Esophagus squamous epithelium (tissue), 5 donors: Measurements from ENCODE around the gene SUOX. TPM values are rescaled to one million over a fixed set of nuclear protein-coding genes. Genes with fewer than 3 reads are reported as not detected.

ENCODE experiments used
- DNase-seq: peaks from one replicate; lab custom pipeline; 2025; lab: John Stamatoyannopoulos, UW
- H3K27ac ChIP-seq, 4 donors: fragments of 200-600 bp; sonication (generic); one replicate each; pipeline ENCODE4 v1.5.1; 2016 to 2019; ENCODE audit warnings: mild to moderate bottlenecking in 1 of 4
- H3K27me3 ChIP-seq, 4 donors: fragments of 200-600 bp; sonication (generic); 1 replicate in 3 of 4; 2 replicates in 1 of 4; pipeline versions ENCODE4 v1.5.1 to v1.6.0; 2017 to 2021; ENCODE audit warnings: antibody characterized with exemption in 1 of 4
- H3K36me3 ChIP-seq, 3 donors: fragments of 200-600 bp; sonication (generic); one replicate each; pipeline ENCODE4 v1.5.1; 2016 to 2019
- H3K4me1 ChIP-seq, 3 donors: fragments of 200-600 bp; sonication (generic); one replicate each; pipeline ENCODE4 v1.5.1; 2017 to 2019
- H3K4me3 ChIP-seq, 4 donors: fragments of 200-600 bp; sonication (generic); 1 replicate in 3 of 4; 2 replicates in 1 of 4; pipeline ENCODE4 v1.5.1; 2016 to 2019; ENCODE audit warnings: mild to moderate bottlenecking in 2 of 4, moderate library complexity in 1 of 4
- H3K9me3 ChIP-seq, 3 donors: fragments of 200-600 bp; sonication (generic); one replicate each; pipeline ENCODE4 v1.5.1; 2016 to 2019
- POLR2A ChIP-seq, 4 donors: fragments of 450-650 bp; IDR thresholded peaks; one replicate each; pipeline ENCODE4 v1.6.1; 2017; ENCODE audit warnings: antibody characterized with exemption in 4 of 4, mild to moderate bottlenecking in 4 of 4, moderate library complexity in 3 of 4
- WGBS, 2 donors: methylation state at CpG; one replicate each; pipeline ENCODE4 v1.1.5; 2018; 5-methylcytosine and 5-hydroxymethylcytosine counted together
- intact Hi-C: fragments of 100-400 bp; cut with DNase I; formaldehyde crosslinking; loops from one replicate; pipeline ENCODE4 v1.15.0; 2022
- total RNA-seq, 4 donors: library from RNA; depleted of rRNA; stranded (reverse); fragments of >200 nt; gene quantifications; one replicate each; pipeline ENCODE4 v1.1.0, GENCODE V29; 2016
- TF ChIP-seq, protein P1 (sequence below), 6 experiments: fragments of 450-650 bp in 4 of 6; fragments of 200-600 bp in 2 of 6; sonication (generic) in 2 of 6; IDR thresholded peaks; one replicate each; pipeline ENCODE4 v1.5.1; 2016 to 2019; ENCODE audit warnings: antibody characterized with exemption in 6 of 6, mild to moderate bottlenecking in 4 of 6, moderate library complexity in 4 of 6
- donor health status: DM: yes; HTN: yes; CAD: no.

SUOX gene
- total RNA-seq: 10 to 100 TPM; 16.0 to 30.0 (median 18.5) TPM

DNA sequence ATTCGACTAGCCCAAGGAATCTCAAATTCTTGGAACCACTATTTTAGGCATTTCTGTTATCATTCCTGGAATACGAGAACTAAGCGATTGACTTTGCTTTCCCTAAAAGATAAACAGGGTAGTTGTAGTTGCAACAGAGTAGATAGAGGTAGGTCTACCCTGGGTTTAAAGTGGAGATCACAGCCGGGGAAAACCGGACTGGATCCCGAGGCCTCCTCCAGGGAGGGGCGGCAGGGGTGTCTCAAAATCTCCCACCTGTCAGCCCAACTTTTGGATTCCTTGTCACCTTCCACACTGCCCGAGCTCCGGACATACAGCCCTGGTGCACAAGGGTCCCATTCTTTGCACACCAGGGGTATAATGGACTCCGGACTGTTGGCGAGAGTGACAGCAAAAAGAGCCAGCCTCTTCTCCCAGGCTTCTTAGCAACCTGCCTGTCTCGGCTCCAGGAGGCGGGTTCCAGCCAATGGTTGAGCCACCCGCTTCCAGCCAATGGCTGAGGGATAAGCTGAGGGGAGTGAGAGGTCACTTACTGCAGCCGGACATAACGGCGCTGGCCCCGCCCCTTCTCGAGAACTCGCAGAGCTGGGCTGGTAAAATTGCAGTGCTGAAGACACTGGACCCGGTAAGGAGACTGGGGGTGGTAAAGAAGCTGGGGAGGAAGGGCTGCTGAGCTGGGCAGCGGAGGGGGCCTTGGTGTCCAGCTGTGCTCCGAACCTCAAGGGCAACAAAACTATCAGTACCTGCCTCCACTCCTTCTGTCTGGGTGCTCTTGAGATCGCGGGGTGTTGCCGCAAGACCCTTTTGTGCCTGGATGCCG lies at the start of gene SUOX:
TSS of gene SUOX (plus strand) at position 562 of the 820 bp plus-strand sequence. CDS start 4,946 bp downstream, outside the sequence.
- peak in 2 of 4 donors; percentile 29 to 61 for TF ChIP-seq POLR2A (IDR thresholded peaks at IDR 0.05)
- TF ChIP-seq, protein P1, sequence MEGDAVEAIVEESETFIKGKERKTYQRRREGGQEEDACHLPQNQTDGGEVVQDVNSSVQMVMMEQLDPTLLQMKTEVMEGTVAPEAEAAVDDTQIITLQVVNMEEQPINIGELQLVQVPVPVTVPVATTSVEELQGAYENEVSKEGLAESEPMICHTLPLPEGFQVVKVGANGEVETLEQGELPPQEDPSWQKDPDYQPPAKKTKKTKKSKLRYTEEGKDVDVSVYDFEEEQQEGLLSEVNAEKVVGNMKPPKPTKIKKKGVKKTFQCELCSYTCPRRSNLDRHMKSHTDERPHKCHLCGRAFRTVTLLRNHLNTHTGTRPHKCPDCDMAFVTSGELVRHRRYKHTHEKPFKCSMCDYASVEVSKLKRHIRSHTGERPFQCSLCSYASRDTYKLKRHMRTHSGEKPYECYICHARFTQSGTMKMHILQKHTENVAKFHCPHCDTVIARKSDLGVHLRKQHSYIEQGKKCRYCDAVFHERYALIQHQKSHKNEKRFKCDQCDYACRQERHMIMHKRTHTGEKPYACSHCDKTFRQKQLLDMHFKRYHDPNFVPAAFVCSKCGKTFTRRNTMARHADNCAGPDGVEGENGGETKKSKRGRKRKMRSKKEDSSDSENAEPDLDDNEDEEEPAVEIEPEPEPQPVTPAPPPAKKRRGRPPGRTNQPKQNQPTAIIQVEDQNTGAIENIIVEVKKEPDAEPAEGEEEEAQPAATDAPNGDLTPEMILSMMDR (IDR thresholded peaks at IDR 0.05): peak in 2 of 6 experiments; percentile 4 to 5
- H3K4me3 ChIP-seq: peak within 1 kb of the TSS; percentile 52 to 85 (median 54)
- peak within 1 kb of the TSS; percentile 75 to 92 (median 89) for H3K27ac ChIP-seq
- peaks cover 18 to 65% (median 19%) of the 10 kb centered on the region in 3 donors for H3K36me3 ChIP-seq
- H3K9me3 ChIP-seq: no peaks in the 10 kb centered on the region
- WGBS, 2 donors: 3 to 6% methylated on average over 9 to 17 of the region's 27 CpGs
- intact Hi-C loops: no loop called here
- no peaks in the 10 kb centered on the region for H3K27me3 ChIP-seq
- peak; percentile 58 for DNase-seq
- H3K4me1 ChIP-seq: peaks cover 11 to 22% (median 14%) of the 10 kb centered on the region in 3 donors

DNA sequence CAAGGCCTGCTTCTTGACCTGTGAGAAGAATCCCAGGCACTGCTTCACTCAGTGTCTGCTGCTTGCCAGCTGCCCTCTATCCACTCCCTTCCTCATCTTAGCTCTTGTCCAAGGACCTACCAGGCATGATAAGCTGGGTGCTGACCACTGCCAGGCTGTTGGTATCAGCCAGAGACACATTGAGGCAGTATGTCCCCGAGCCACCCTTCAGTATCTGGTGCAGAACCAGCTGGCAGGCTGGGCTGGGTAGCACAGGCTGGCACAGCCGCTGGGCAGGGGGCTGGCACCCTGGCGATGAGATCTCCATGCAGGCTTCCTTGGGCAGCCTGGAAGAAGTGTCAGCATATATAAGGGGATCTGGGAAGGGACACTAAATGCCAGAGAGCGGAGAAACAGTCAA lies 41.7 kb upstream of the SUOX start:
- Histone ChIP-seq H3K27ac (peak overlapping the region in 3 of 4 donors; percentile 57 to 77 (median 57)), H3K4me3 (no peak overlapping the region), H3K4me1 (peaks cover 12 to 46% (median 13%) of the 10 kb centered on the region in 3 donors), H3K9me3 (no peaks in the 10 kb centered on the region), H3K27me3 (no peaks in the 10 kb centered on the region), H3K36me3 (peaks cover 17 to 52% (median 27%) of the 10 kb centered on the region in 3 donors)
- TF ChIP-seq, protein P1 (IDR thresholded peaks at IDR 0.05): no peak
- no peak for TF ChIP-seq POLR2A (IDR thresholded peaks at IDR 0.05)
- intact Hi-C loops: no loop called here
- WGBS, 2 donors: 67 to 83% methylated on average over 1 of the region's 4 CpGs
- no peak for DNase-seq

DNA sequence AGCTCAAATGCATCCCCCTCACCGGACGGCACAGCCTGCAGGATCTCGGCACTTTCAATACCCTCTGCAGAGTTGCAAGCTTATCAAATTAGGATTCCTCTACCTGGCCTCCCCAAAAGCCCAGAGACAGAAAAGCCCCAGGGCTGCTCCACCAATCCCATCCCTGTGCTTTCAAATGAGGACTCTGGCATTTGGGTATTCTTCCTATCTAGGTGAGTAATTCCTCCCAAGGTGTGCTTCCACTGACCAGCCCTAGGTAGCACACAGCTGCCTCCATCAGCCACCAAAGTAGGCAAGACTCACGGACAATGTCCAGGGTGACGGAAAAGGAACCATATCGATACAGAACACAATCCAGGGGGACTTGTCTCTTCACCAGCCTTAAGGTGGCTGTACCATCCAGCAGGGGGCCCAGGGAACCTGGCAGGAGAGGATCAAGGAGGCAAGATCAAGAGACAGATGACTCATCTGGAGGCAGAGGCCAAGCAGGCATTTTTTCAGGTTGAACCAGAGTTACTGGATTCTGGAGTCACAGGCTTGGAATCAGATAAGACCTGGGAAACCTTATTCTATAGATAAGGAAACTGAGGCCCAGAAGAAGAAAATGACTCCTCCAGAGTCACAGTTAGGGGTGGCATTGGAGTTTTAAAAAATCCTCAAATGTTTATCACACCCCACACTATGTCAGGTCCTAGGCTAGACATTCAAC lies 41.1 kb upstream of the SUOX start:
- H3K27me3 ChIP-seq: no peaks in the 10 kb centered on the region
- H3K27ac ChIP-seq: peak overlapping the region; percentile 9 to 77 (median 57)
- peaks cover 17 to 46% (median 25%) of the 10 kb centered on the region in 3 donors for H3K36me3 ChIP-seq
- intact Hi-C loops: no loop called here
- DNase-seq: no peak
- 54 to 67% methylated on average over 4 to 5 of the region's 6 CpGs for WGBS, 2 donors
- peaks cover 12 to 46% (median 13%) of the 10 kb centered on the region in 3 donors for H3K4me1 ChIP-seq
- TF ChIP-seq, protein P1 (IDR thresholded peaks at IDR 0.05): peak in 5 of 6 experiments; percentile 32 to 71 (median 56)
- no peak for TF ChIP-seq POLR2A (IDR thresholded peaks at IDR 0.05)
- no peak overlapping the region for H3K4me3 ChIP-seq
- H3K9me3 ChIP-seq: no peaks in the 10 kb centered on the region

DNA sequence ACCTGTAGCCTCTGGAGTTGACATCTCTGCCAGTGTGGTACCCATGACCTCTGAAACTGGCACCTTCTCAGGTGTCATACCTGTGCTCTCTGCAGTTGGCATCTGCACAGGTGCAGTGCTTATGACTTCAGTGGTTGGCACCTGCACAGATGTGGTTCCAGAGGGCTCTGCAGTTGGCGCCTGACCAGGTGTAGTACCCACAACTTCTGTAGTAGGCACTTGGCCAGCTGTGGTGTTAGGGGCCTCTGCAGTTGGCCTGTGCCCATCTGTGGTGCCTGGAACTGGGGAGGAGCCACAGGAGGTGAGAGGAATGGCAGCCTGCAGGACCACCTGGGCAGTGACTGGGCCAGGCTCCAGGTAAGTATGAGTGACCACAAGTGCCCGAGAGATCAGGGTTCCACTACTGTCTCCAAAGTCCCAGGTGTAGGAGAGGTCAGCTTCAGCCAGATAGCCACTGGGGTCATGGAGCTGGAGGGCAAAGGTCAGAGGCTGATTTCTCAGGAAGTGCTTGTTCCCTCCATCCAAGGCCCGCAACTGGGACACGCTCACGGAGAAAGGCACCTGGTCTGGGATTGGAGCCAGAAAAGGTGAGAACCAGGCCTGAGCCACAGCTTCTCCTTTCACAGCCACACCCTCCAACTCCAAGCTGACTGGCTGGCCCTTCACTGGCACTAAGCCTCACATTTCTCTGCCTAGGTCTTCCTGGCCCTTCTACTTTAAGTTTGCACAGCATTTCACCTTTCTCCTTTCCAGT lies 39.8 kb upstream of the SUOX start:
- H3K27ac ChIP-seq: peak overlapping the region; percentile 54 to 77 (median 64)
- DNase-seq: no peak
- no peak overlapping the region for H3K4me3 ChIP-seq
- H3K27me3 ChIP-seq: no peaks in the 10 kb centered on the region
- TF ChIP-seq, protein P1 (IDR thresholded peaks at IDR 0.05): no peak
- TF ChIP-seq POLR2A (IDR thresholded peaks at IDR 0.05): peak in 1 of 4 donors; percentile 9
- no peaks in the 10 kb centered on the region for H3K9me3 ChIP-seq
- intact Hi-C loops: no loop called here
- H3K36me3 ChIP-seq: peaks cover 13 to 33% (median 13%) of the 10 kb centered on the region in 3 donors
- peaks cover 12 to 46% (median 13%) of the 10 kb centered on the region in 3 donors for H3K4me1 ChIP-seq
- WGBS, 2 donors: 42 to 43% methylated on average over 3 to 4 of the region's 5 CpGs
